A549 (cell line): Measurements from ENCODE around the gene SPATA9.

ENCODE experiments used
- CEBPB ChIP-seq, 2 experiments: fragments of >200 bp in 1 of 2; sonication (Bioruptor Twin) in 1 of 2; formaldehyde crosslinking in 1 of 2; IDR thresholded peaks; 2 replicates each; pipeline ENCODE4 v1.6.1; 2012 to 2016
- EHF ChIP-seq: fragments of 250-450 bp; sonication (Bioruptor Pico); IDR thresholded peaks from 2 replicates; pipeline ENCODE4 v1.5.0; 2020; ENCODE audit warnings: mild to moderate bottlenecking
- EP300 ChIP-seq, 2 experiments: fragments of >200 bp; sonication (Bioruptor Twin); formaldehyde crosslinking; IDR thresholded peaks; 2 replicates in 1 of 2; 3 replicates in 1 of 2; pipeline ENCODE4 v1.6.1; 2016 to 2017
- JUNB ChIP-seq: fragments of >200 bp; sonication (Bioruptor Twin); formaldehyde crosslinking; IDR thresholded peaks from 2 replicates; pipeline ENCODE4 v1.6.1; 2016
- MAX ChIP-seq: IDR thresholded peaks from 2 replicates; pipeline ENCODE4 v1.6.1; 2012
- POLR2A ChIP-seq: IDR thresholded peaks from 2 replicates; pipeline ENCODE4 v1.6.1; 2012; ENCODE audit warnings: mild to moderate bottlenecking, low read length
- RAD21 ChIP-seq, 2 experiments: fragments of >200 bp in 1 of 2; sonication (Bioruptor Twin) in 1 of 2; formaldehyde crosslinking in 1 of 2; IDR thresholded peaks in 1 of 2; conservative IDR thresholded peaks in 1 of 2; 2 replicates in 1 of 2; 3 replicates in 1 of 2; pipeline ENCODE4 v1.6.1; 2012 to 2018; ENCODE audit warnings: inconsistent platforms in 1 of 2
- RCOR1 ChIP-seq: fragments of 150-350 bp; IDR thresholded peaks from 2 replicates; pipeline ENCODE4 v1.6.1; 2014; ENCODE audit warnings: antibody characterized with exemption, low read length, low read depth
- SREBF2 ChIP-seq: fragments of 450-650 bp; IDR thresholded peaks from 2 replicates; pipeline ENCODE4 v1.6.1; 2014; ENCODE audit warnings: mild to moderate bottlenecking, moderate library complexity
- TF ChIP-seq, protein P1 (sequence below): fragments of >200 bp; sonication (Bioruptor Twin); formaldehyde crosslinking; IDR thresholded peaks from 3 replicates; pipeline ENCODE4 v1.5.1; 2016

- TF ChIP-seq SREBF2 (no peak), POLR2A (peak; percentile 10; the same call in 1 of the 2 replicates), EP300 (IDR thresholded peaks at IDR 0.05) (no peak), MAX (peak; percentile 65), EHF (CRISPR knock-in tag) (no peak), RCOR1 (no peak), RAD21 (conservative IDR thresholded peaks at IDR 0.05 in 1 of 2, IDR thresholded peaks at IDR 0.05 in 1 of 2) (no peak), JUNB (no peak), CEBPB (IDR thresholded peaks at IDR 0.05) (no peak)
- TF ChIP-seq, protein P1, sequence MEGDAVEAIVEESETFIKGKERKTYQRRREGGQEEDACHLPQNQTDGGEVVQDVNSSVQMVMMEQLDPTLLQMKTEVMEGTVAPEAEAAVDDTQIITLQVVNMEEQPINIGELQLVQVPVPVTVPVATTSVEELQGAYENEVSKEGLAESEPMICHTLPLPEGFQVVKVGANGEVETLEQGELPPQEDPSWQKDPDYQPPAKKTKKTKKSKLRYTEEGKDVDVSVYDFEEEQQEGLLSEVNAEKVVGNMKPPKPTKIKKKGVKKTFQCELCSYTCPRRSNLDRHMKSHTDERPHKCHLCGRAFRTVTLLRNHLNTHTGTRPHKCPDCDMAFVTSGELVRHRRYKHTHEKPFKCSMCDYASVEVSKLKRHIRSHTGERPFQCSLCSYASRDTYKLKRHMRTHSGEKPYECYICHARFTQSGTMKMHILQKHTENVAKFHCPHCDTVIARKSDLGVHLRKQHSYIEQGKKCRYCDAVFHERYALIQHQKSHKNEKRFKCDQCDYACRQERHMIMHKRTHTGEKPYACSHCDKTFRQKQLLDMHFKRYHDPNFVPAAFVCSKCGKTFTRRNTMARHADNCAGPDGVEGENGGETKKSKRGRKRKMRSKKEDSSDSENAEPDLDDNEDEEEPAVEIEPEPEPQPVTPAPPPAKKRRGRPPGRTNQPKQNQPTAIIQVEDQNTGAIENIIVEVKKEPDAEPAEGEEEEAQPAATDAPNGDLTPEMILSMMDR, result no peak
These were observed 49.1 kb upstream of the SPATA9 start for GRCh38 chr5:95731571-95732554.
